NCI-H1092 treated with DMSO at 0.1 percent for 48 hours (cell line): ENCODE results near the gene ST6GALNAC3.

ENCODE experiments used
- DNase-seq: peaks from one replicate; lab custom pipeline; 2025; lab: John Stamatoyannopoulos, UW

ST6GALNAC3 gene

GRCh38 chr1:76430531-76430930 lies 356.0 kb downstream of the ST6GALNAC3 start:
- no peak for DNase-seq

DNA sequence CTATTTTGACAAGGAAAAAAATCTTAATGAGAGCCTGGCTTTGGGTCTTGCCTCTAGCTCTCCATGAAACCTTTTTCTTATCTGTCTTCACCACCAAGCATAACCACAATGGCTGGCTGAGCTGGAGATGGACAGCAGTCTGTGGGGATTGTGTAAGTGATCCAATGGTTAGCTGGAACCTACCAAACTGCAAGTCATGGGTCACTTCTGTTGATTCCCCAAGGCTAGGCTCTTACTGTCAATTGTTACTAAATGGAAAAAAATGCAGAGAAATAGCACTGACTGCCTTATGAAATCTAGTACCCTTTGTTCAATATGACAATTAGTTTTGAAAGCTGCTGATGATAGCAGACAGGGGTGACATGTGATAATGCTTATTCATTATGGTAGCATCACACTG lies 359.0 kb downstream of the ST6GALNAC3 start:
- no peak for DNase-seq

DNA sequence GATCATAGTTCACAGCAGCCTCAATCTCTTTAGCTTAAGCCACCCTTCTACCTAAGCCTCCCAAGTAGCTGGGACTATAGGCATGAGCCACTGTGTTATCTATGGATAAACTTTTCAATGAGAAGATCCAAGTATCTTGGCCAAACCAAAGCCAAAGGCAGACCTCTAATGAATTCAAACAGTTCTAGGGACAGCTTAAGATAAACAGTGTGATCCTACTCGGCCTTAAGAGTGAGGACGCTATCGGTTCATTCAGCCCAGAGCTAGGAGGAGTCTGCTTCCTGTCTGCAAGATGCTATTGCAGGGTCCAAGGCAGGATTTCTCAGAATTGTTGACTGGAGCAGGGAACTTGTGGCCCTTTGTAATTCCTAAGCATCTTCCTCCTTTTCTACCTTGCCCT lies 368.7 kb downstream of the ST6GALNAC3 start:
- no peak for DNase-seq

DNA sequence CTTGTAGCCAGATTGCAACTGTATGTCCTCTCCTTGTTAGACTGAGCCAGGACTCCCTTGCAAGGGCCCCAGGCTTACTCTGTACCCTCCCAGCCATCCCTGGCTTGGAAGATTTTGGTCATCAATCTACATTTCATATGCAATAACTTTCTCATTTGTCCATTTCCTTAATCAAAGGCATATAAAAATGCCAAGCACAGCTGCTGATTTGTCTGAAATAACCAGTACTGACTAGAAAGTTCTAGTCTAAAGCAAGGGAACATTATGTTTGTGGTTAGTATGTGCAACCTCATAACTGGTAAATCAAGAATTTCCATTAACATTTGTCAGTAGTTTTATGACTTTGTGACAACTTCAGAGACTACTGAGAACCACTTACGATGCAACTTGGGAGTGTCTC lies 370.2 kb downstream of the ST6GALNAC3 start:
- DNase-seq: no peak

GRCh38 chr1:76450229-76450628 lies 375.7 kb downstream of the ST6GALNAC3 start:
- no peak for DNase-seq

DNA sequence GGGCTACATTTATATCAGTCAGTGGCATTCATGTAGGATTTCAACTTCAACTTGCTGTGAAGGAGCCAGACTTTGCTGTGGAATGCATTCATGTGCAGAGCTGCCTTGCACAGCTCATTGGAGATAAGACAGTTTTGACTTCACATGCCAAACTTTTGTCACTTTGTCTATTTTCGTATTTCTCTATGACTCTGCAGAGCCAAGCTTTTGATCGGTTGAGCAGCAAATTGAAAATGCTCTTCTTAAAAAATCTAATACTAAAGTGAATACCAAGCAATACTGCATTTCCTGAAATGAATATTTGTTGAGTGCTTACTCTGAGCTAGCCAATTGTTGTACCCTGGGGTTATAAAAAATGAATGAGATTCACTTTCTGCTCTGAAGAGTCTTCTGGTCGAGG lies 388.7 kb downstream of the ST6GALNAC3 start:
- DNase-seq: no peak

DNA sequence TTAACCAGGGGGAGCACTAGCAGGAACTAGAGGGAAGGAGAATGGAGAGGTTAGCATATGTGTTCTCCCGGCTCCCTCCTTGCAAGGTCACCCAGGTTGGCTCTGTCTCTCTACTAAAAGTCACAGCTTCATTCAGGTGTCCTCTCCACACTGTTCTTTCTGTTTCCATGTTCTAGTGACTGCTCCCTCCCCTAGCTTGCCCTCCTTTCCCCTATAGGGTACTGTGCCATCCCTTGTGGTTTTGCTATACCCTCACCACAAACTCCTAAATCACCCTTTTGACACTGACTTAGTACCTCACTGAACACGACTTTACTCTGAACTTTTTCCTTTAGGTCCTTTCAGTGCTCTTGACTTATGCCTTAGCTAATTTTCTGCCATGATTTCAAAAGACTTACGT lies 389.3 kb downstream of the ST6GALNAC3 start:
- DNase-seq: no peak

DNA sequence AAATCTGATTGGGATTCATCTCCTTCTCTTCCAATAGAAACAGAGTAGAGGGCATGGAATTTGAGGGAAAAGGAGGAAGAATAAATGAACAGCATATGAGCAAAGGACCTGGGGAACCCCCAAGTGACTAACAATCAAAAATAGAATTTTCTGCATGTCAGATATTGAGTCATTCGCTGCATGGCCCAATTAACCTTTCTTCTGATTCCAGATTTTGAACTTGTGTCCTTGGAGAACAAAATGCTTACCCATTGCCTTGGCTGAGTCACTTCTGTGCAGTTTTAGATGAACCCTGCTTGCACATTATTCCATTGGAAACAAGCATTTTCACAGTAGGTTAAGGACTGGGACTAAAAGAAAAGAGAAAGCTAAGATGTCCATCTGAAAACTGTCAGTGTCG lies 390.5 kb downstream of the ST6GALNAC3 start:
- DNase-seq: no peak

- no peak for DNase-seq
Measured at GRCh38 chr1:76470166-76470565, 395.6 kb downstream of the ST6GALNAC3 start.

DNA sequence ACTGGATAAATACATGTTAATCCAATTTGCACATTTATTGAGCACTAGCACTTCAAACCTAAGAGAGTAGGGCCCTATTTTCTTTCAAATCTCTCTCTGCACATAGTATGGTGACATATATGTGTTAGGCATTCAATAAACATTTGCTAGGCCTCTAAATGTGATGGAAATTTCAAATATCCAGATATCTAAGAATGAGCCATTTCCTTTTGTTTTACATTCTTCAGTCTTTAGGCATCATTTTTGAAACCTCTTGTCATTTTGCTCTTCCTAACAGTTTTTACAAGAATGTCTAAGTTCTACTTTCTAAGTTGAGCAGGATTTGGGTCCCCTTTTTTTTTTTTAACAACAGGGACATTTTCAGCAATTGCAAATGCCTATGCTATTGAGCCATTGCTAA lies 397.0 kb downstream of the ST6GALNAC3 start:
- no peak for DNase-seq

GRCh38 chr1:76473591-76473990 lies 399.0 kb downstream of the ST6GALNAC3 start:
- no peak for DNase-seq

DNA sequence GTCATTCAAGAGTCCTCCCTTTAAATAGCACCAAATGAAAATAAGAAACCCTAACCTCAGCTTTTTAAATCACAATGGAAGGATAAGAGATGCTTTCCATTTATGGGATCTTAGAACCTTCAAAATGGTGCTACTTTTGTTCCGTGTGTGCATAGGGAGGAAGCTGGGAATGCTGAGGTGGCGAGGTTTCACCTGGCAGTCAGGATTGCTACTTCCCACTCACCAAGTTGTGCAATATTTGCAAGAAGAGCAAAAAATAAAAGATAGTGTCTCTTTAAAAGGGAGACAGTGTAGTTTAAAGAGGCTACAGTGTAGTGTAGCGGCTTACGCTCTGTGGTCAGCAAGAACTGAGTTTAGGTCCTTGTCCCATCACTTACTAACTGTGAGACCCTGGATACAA lies 400.4 kb downstream of the ST6GALNAC3 start:
- DNase-seq: no peak

DNA sequence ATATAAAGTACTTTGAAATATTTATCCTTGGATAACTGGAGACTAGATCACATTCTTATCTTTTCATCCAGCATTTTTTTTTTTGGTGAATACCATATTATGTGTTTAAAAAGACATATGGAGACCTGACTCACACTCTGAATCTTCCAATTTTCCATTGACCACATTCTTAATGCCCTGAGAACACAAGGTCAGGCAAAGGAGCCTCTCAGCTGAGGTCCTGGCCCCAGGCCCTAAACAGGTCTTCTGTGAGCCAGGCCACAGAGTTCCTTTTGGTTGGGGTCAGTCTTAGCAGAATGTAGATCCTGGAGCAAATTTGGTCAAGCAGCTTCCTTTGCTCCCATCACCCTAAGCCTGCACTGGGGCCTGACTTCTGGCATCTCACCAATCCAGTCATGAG lies 402.6 kb downstream of the ST6GALNAC3 start:
- no peak for DNase-seq

GRCh38 chr1:76480827-76481226 lies 406.3 kb downstream of the ST6GALNAC3 start:
- DNase-seq: no peak

- no peak for DNase-seq
Measured at GRCh38 chr1:76481672-76482071, 407.1 kb downstream of the ST6GALNAC3 start.

DNA sequence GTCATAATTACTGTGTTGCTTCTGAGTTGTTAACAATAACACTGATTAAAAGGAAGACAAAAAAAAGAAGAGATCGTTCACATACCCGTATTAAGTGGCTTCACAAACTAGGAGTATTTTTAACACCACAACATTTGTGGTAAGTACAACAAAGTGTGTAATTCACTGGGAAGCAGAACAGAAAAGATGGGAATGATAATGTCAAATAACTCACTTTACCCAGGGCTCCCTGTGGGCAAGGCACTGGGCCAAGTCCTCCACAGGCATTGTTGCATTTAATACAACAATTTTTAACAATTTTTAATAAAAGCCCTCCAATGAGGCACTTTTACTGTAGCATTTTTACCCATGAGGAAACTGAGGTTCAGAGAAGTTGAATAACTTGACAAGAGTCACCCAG lies 407.7 kb downstream of the ST6GALNAC3 start:
- DNase-seq: no peak

GRCh38 chr1:76491737-76492136 lies 417.2 kb downstream of the ST6GALNAC3 start:
- DNase-seq: no peak

DNA sequence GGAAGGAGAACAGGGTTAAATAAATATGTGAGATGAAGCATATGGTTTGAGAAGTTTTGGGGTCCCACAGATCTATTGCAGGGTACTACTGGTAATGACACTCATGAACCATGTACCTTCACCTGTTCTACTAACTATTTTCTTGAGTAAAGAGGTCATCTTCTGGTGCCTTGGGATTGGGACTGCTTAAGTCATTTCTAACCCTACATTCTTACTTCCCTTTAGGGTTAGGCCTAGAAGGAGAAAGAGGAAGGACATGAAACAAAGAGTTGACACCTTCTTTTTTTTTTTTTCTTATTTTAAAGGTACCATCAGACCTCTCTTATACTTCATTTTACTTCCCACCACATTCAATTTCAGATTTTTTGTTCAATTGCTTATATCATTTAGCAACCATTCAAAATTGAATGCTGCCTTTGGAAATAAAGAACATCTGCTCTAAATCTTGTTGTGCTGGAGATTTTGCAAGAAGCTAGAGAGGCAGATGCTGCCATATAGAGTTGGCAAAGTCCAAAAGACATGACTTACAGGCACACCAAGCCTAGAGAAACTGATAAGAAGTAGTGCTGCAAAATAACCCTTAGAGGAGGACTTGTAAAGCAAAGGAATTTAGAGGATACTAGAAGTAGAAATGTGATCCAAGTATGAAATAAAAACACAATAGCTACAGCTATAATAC lies 418.3 kb downstream of the ST6GALNAC3 start:
- no peak for DNase-seq

DNA sequence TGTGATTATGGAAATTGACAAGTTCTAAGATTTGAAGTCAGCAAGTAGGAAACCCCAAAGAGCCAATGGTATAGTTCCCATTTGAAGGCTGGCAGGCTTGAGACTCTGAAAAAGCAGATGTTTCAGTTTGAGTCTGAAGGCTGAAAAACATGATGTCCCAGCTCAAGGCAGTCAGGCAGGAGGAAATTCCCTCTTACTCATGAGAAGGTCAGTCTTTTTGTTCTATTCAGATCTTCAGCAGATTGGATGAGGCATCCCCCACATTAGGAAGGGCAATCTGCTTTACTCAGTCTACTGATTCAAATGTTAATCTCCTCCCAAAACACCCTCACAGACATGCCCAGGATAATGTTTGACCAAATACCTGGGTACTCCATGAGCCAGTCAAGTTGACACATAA lies 420.3 kb downstream of the ST6GALNAC3 start:
- DNase-seq: no peak

DNA sequence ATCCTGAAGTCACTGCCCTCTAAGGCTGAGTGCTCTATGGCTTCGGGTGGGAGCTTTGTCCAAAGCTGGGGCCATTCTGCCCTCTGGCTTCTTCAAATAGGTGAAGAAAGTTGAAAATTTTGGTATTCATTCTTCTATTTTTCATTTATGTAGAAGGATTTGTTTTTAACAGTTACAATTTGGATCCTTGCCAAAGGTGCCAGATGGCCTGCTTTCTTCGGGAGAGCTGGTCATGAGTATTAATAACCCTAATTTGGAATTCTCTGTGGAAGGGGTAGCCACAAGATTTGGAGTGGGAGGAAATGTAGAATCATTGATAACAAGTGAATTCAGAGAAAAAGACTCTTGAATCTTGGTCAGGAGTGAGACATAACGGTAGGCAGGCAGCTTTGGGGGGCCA lies 422.3 kb downstream of the ST6GALNAC3 start:
- peak; percentile 7 for DNase-seq

DNA sequence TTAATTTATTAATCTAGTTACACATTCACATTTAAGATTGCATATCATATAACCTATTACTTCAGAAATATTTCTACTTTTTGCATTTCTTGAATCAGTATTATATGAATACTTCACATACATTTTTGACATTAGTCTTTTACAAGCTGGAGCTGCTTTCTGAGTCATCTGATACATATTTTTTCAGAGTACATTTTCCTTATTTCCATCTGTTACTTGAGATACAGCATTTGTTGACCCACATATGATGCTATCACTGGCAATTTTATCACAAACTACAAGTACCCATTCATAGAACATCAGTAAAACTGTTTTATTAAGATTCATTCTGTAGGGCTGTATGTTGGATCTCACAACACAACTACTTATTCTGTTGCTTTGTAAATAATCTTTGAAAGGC lies 425.6 kb downstream of the ST6GALNAC3 start:
- DNase-seq: no peak

DNA sequence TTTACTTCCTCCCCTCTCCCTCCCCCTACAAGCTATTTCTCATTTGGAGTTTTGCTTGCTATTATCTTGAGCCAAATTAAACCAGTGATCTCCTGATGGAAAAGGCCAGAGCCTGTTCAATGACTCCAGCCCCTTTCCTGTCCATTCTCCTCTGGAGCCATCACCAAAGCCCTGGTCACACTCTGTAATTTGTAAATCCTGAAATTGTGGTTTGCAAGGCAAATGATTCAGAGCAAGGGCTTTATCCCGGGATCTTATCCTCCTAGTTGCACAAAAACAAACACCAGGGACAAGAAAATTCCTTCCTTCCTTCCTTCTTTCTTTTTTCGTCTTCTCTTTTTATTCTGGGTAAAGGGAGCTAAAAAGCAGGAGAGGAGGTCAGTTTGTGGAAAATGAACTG lies 426.6 kb downstream of the ST6GALNAC3 start:
- DNase-seq: no peak

DNA sequence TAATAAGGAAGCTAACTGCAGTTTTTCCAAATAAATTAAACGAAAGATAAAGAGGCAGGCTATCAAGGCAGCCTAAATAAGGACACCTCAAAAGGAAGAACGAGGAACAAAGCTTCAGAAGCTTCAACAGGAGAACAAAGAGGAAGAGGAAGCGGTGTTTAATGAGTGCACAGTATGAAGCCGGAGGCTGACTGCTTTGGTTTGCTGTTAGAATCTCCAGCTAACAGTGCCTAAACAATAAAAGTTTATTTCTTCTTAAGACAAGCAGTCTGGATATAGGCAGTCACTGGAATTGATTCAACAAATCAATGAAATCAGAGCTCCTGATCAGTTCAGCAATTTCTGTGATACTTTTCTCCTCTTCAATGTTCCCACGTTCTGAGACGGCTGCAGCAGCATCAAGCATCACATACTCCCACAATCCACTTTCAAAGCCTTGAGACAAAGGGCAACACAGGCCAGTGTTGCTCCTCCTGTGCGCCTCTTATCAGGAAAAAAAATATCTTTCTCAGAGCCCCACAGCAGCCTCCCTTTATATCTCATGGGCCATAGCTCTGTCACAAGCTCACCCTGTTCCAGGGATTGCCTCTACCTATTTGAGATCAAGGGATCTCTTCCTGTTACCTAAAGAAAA lies 427.2 kb downstream of the ST6GALNAC3 start:
- DNase-seq: no peak

GRCh38 chr1:76503100-76503499 lies 428.6 kb downstream of the ST6GALNAC3 start:
- DNase-seq: no peak
